Nucleus accumbens (tissue), 56 donors: ENCODE results near the gene PRB3.

Experiments
- DNase-seq, 56 donors: peaks; one replicate each; lab custom pipeline; 2025; lab: John Stamatoyannopoulos, UW

The PRB3 gene

GRCh38 chr12:11269607-11270006 lies at the start of gene PRB3:
TSS of gene PRB3 (minus strand) at chr12:11269707. CDS start at chr12:11269669, 38 bp downstream.
- no peak for DNase-seq

GRCh38 chr12:11310336-11310735 lies 40.8 kb upstream of the PRB3 start, which contains the start of gene PRB4:
TSS of gene PRB4 (minus strand) at chr12:11310436. CDS start at chr12:11310398, 38 bp downstream.
- no peak for DNase-seq

GRCh38 chr12:11307143-11307542 lies 37.6 kb upstream of the PRB3 start:
- no peak for DNase-seq

GRCh38 chr12:11273449-11273848 lies 3.9 kb upstream of the PRB3 start:
- DNase-seq: no peak

GRCh38 chr12:11264501-11264900 lies 5.0 kb downstream of the PRB3 start:
- no peak for DNase-seq

- no peak for DNase-seq
Measured at GRCh38 chr12:11246489-11246888, 23.0 kb downstream of the PRB3 start.

GRCh38 chr12:11242656-11243055 lies 26.9 kb downstream of the PRB3 start:
- DNase-seq: no peak

GRCh38 chr12:11240348-11240930 lies 29.1 kb downstream of the PRB3 start:
- DNase-seq: no peak

- no peak for DNase-seq
Measured at GRCh38 chr12:11238275-11238674, 31.2 kb downstream of the PRB3 start.

GRCh38 chr12:11233532-11233931 lies 36.0 kb downstream of the PRB3 start:
- no peak for DNase-seq

GRCh38 chr12:11228296-11228879 lies 41.1 kb downstream of the PRB3 start:
- DNase-seq: peak in 6 of 56 donors; percentile 0 to 2 (median 0)

- no peak for DNase-seq
Measured at GRCh38 chr12:11227373-11227772, 42.1 kb downstream of the PRB3 start.
